ENCODE results near the gene HOXC9.
A peak's percentile ranks its signal among the peaks of the same experiment; 100 is the strongest.
"Not testable (repeated sequence)": the region's sequence is repeated elsewhere in the genome, so short reads cannot be mapped to it uniquely, and the experiment has no call there.

Gene HOXC9

GRCh38 chr12:54040148-54040494 is 40.2 kb downstream of the HOXC9 start:
- no peak for DNase-seq (ENCODE audit: low spot score)

GRCh38 chr12:54040648-54041047 is 40.7 kb downstream of the HOXC9 start:
- DNase-seq (ENCODE audit: low spot score): no peak

GRCh38 chr12:54041097-54041690 is 41.2 kb downstream of the HOXC9 start:
- no peak for DNase-seq (ENCODE audit: low spot score)

- DNase-seq (ENCODE audit: low spot score): not testable (repeated sequence)
Measured at GRCh38 chr12:54042033-54042432, 42.1 kb downstream of the HOXC9 start.

- no peak for DNase-seq (ENCODE audit: low spot score)
Measured at GRCh38 chr12:54042970-54043853, 43.3 kb downstream of the HOXC9 start.

GRCh38 chr12:54044425-54045103 is 44.6 kb downstream of the HOXC9 start:
- DNase-seq (ENCODE audit: low spot score): no peak

GRCh38 chr12:54045401-54045800 is 45.4 kb downstream of the HOXC9 start:
- DNase-seq (ENCODE audit: low spot score): no peak

- DNase-seq (ENCODE audit: low spot score): no peak
Measured at GRCh38 chr12:54045868-54046521, 46.0 kb downstream of the HOXC9 start.

GRCh38 chr12:54046809-54047159 is 46.8 kb downstream of the HOXC9 start:
- no peak for DNase-seq (ENCODE audit: low spot score)

GRCh38 chr12:54047160-54047963 is 47.4 kb downstream of the HOXC9 start:
- no peak for DNase-seq (ENCODE audit: low spot score)

GRCh38 chr12:54047964-54048303 is 48.0 kb downstream of the HOXC9 start:
- DNase-seq (ENCODE audit: low spot score): no peak

- DNase-seq (ENCODE audit: low spot score): no peak
Measured at GRCh38 chr12:54048406-54049093, 48.6 kb downstream of the HOXC9 start.

- no peak for DNase-seq (ENCODE audit: low spot score)
Measured at GRCh38 chr12:54049108-54049507, 49.1 kb downstream of the HOXC9 start.

- no peak for DNase-seq (ENCODE audit: low spot score)
Measured at GRCh38 chr12:54050482-54050810, 50.5 kb downstream of the HOXC9 start.

- DNase-seq (ENCODE audit: low spot score): peak; percentile 59
Measured at GRCh38 chr12:54051026-54051842, 51.3 kb downstream of the HOXC9 start.

- no peak for DNase-seq (ENCODE audit: low spot score)
Measured at GRCh38 chr12:54051874-54052437, 52.0 kb downstream of the HOXC9 start.

GRCh38 chr12:54052438-54053002 is 52.6 kb downstream of the HOXC9 start:
- no peak for DNase-seq (ENCODE audit: low spot score)

Data from HuH-7.5 (cell line).